DND-41 (cell line): ENCODE data around the gene PTPRN.

Experiments
- ATAC-seq: fragments of 200-7000 bp; cut with Tn5 transposase; 3 replicates; pipeline ENCODE4 v1.9.1; 2021; ENCODE audit warnings: low read depth; ENCODE audit not compliant: insufficient read depth
- DNase-seq: peaks from one replicate; pipeline ENCODE4 v3.0.0-alpha.2; 2020
- H2AFZ ChIP-seq: 2 replicates; pipeline ENCODE4 v1.6.0; 2012; ENCODE audit warnings: low read depth, low read length
- H3K27ac ChIP-seq: 2 replicates; pipeline ENCODE4 v1.5.1; 2012; ENCODE audit warnings: low read length, inconsistent platforms
- H3K27me3 ChIP-seq: fragments of 200-600 bp; sonication (generic); 2 replicates; pipeline ENCODE4 v1.6.0; 2012; ENCODE audit warnings: low read length, mild to moderate bottlenecking, inconsistent platforms; ENCODE audit not compliant: insufficient read depth, poor library complexity
- H3K36me3 ChIP-seq: 2 replicates; pipeline ENCODE4 v1.5.1; 2012; ENCODE audit warnings: low read length, inconsistent platforms; ENCODE audit not compliant: insufficient read depth
- H3K4me1 ChIP-seq: 2 replicates; pipeline ENCODE4 v1.5.1; 2012; ENCODE audit warnings: mild to moderate bottlenecking, low read length; ENCODE audit not compliant: insufficient read depth
- H3K4me2 ChIP-seq: 2 replicates; pipeline ENCODE4 v1.6.0; 2012; ENCODE audit warnings: mild to moderate bottlenecking, moderate library complexity, low read length, inconsistent platforms; ENCODE audit not compliant: insufficient read depth
- H3K4me3 ChIP-seq, 2 experiments: fragments of 200-600 bp in 1 of 2; shearing (Covaris generic) in 1 of 2; 2 replicates each; pipeline ENCODE4 v1.5.1; 2012 to 2016; ENCODE audit warnings: inconsistent platforms in 2 of 2, low read length in 2 of 2, mild to moderate bottlenecking in 2 of 2, low read depth in 1 of 2, moderate library complexity in 1 of 2
- H3K79me2 ChIP-seq: 2 replicates; pipeline ENCODE4 v1.6.0; 2012; ENCODE audit warnings: low read length, inconsistent platforms; ENCODE audit not compliant: insufficient read depth
- H3K9ac ChIP-seq: 2 replicates; pipeline ENCODE4 v1.6.0; 2012; ENCODE audit warnings: low read depth, mild to moderate bottlenecking, inconsistent platforms, low read length, moderate library complexity
- H3K9me3 ChIP-seq: 2 replicates; pipeline ENCODE4 v1.5.1; 2012; ENCODE audit warnings: low read length, moderate library complexity, mild to moderate bottlenecking, inconsistent platforms; ENCODE audit not compliant: insufficient read depth, severe bottlenecking
- H4K20me1 ChIP-seq: 2 replicates; pipeline ENCODE4 v1.6.0; 2012; ENCODE audit warnings: low read length; ENCODE audit not compliant: insufficient read depth
- CTCF ChIP-seq: IDR thresholded peaks from 2 replicates; pipeline ENCODE4 v1.5.1; 2012; ENCODE audit warnings: borderline replicate concordance, low read length, moderate library complexity, mild to moderate bottlenecking; ENCODE audit not compliant: poor library complexity, severe bottlenecking; ENCODE audit errors: extremely low read depth
- EZH2 ChIP-seq: IDR thresholded peaks from 3 replicates; pipeline ENCODE4 v1.6.1; 2012; ENCODE audit warnings: borderline replicate concordance, low read depth, mild to moderate bottlenecking, moderate library complexity, low read length, inconsistent platforms; ENCODE audit not compliant: severe bottlenecking

Gene PTPRN

GRCh38 chr2:219291394-219291793 lies 17.8 kb downstream of the PTPRN start:
- no peaks in the 10 kb centered on the region for H3K79me2 ChIP-seq
- H3K36me3 ChIP-seq: no peaks in the 10 kb centered on the region
- DNase-seq (no peak), ATAC-seq (no peak)
- no peak overlapping the region for H2AFZ ChIP-seq
- H3K27me3 ChIP-seq: peaks cover 5% of the 10 kb centered on the region
- peaks cover 16% of the 10 kb centered on the region for H3K4me1 ChIP-seq
- no peaks in the 10 kb centered on the region for H3K9me3 ChIP-seq
- TF ChIP-seq CTCF (no peak), EZH2 (no peak)
- no peak overlapping the region for H3K4me2 ChIP-seq
- no peak overlapping the region for H3K4me3 ChIP-seq
- no peak overlapping the region for H3K27ac ChIP-seq
- H4K20me1 ChIP-seq: no peaks in the 10 kb centered on the region
- no peak overlapping the region for H3K9ac ChIP-seq

GRCh38 chr2:219290381-219291171 lies 18.6 kb downstream of the PTPRN start:
- no peaks in the 10 kb centered on the region for H3K9me3 ChIP-seq
- TF ChIP-seq CTCF (no peak), EZH2 (no peak)
- H3K9ac ChIP-seq: no peak overlapping the region
- peaks cover 16% of the 10 kb centered on the region for H3K4me1 ChIP-seq
- DNase-seq (no peak), ATAC-seq (no peak)
- no peak overlapping the region for H3K4me2 ChIP-seq
- H3K4me3 ChIP-seq: no peak overlapping the region
- H4K20me1 ChIP-seq: no peaks in the 10 kb centered on the region; the same call in 1 of the 2 replicates
- H3K79me2 ChIP-seq: no peaks in the 10 kb centered on the region
- H2AFZ ChIP-seq: no peak overlapping the region
- no peak overlapping the region for H3K27ac ChIP-seq
- no peaks in the 10 kb centered on the region for H3K36me3 ChIP-seq
- H3K27me3 ChIP-seq: peaks cover 5% of the 10 kb centered on the region

GRCh38 chr2:219289537-219290361 lies 19.5 kb downstream of the PTPRN start:
- H3K9me3 ChIP-seq: no peaks in the 10 kb centered on the region
- ATAC-seq (no peak), DNase-seq (no peak)
- H3K79me2 ChIP-seq: no peaks in the 10 kb centered on the region
- peaks cover 9% of the 10 kb centered on the region for H3K4me1 ChIP-seq
- H4K20me1 ChIP-seq: no peaks in the 10 kb centered on the region; the same call in 1 of the 2 replicates
- H3K36me3 ChIP-seq: 0 out of 2 replicates have a peak, but pooled peaks cover 3% of the 10 kb centered on the region
- no peak overlapping the region for H3K4me3 ChIP-seq
- peaks cover 5% of the 10 kb centered on the region for H3K27me3 ChIP-seq
- no peak overlapping the region for H3K4me2 ChIP-seq
- no peak for TF ChIP-seq CTCF
- no peak for TF ChIP-seq EZH2
- no peak overlapping the region for H3K9ac ChIP-seq
- no peak overlapping the region for H2AFZ ChIP-seq
- no peak overlapping the region for H3K27ac ChIP-seq
